Measurements from ENCODE around the gene TEP1. TPM values are rescaled to one million over a fixed set of nuclear protein-coding genes. Genes with fewer than 3 reads are reported as not detected.

TEP1 gene
- total RNA-seq, 4 donors from 2014 or later: 12.9 to 27.6 (median 20.5) TPM

DNA sequence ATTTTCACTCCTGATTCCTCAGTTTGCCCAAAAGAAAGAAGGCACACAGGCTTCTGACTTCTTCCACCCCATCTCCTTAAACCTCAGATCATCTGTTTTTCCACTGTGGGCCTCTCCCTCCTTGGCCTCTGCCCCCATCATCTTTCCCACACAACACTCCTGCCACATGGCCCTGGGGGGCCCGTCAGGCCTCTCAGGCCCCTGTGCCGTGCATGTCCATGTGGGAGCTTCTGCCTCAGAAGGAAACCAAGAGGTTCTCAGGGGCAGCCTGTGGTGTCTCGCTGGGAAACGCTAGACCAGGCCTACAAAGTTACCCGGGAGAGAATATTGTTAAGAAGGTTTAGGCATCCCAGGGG lies 14.7 kb upstream of the TEP1 start:
- TF ChIP-seq CTCF (IDR thresholded peaks at IDR 0.05) (no peak), EP300 (IDR thresholded peaks at IDR 0.05) (no peak), POLR2A (IDR thresholded peaks at IDR 0.05) (no peak), POLR2AphosphoS5 (IDR thresholded peaks at IDR 0.05) (no peak)
- no peak for ATAC-seq
- Histone ChIP-seq H3K4me1 (peaks cover 0 to 9% (median 0%) of the 10 kb centered on the region in 3 donors), H3K36me3 (no peaks in the 10 kb centered on the region), H3K27ac (no peak overlapping the region), H3K27me3 (no peaks in the 10 kb centered on the region), H3K4me3 (no peak overlapping the region), H3K9me3 (no peaks in the 10 kb centered on the region)
- 55 to 92% methylated on average over 2 of the region's 5 CpGs for WGBS, 2 donors (ENCODE audit: low coverage in 1 of 2)

DNA sequence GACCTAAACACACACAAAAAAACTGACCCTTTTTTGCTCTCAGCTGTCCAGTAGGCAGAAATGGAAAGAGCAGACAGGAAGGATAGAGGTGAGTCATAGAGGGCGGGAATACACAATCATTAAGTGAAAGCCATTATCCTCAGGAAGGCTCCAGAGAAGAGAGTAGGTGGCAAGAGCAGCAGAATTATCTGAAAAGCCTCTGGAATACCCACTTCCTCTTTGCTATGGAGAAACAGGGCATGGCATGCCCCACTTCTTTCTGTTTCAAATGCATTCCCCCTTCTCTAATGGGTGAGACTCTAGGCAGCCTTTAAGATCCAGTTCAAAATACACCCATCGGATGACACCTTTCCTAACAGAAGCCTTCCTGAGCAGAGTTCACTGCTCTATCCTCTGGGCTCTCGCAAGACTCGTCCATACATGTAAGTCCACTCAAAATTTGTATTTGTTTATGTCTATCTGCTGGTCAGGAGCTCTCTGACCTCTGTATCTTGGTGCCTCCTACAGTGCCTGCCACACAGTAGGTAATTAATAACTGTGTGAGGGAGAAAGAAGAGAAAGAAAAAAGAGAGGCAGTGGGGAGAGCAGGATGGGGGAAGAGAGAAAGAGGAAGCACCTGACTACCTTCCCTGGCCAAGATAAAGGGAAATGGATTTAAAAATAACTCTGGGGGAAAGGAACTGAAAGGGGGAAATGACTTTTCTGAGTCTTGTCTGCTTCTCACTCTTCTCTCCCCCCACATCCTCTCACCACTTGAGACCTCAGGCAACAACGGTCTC lies 14.1 kb upstream of the TEP1 start:
- peak; percentile 41 for ATAC-seq
- Histone ChIP-seq H3K36me3 (no peaks in the 10 kb centered on the region), H3K9me3 (no peaks in the 10 kb centered on the region), H3K27ac (peak overlapping the region in 1 of 4 donors; percentile 29), H3K4me1 (peaks cover 0 to 9% (median 0%) of the 10 kb centered on the region in 3 donors), H3K4me3 (no peak overlapping the region), H3K27me3 (no peaks in the 10 kb centered on the region)
- 50 to 56% methylated on average over 4 of the region's 5 CpGs for WGBS, 2 donors (ENCODE audit: low coverage in 1 of 2)
- TF ChIP-seq POLR2AphosphoS5 (IDR thresholded peaks at IDR 0.05) (no peak), EP300 (IDR thresholded peaks at IDR 0.05) (no peak)

DNA sequence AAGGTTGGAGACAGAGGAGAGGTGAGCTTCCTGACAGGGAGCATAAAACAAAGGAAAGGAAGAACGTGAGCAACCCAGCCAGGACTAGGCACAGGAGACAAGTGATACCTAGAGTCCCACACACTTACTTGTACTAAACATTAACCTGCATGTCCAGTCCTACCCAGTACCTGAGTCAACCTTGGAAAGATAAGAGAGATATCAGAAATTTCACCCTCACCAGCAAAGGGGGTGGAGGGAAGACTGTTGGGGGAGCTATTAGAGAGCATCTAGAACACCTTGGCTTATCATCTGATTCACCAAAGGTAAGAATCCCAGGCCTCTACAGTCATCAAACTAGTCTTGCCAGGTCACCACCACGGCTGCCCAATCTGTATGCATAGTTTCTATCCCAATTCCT lies 11.6 kb upstream of the TEP1 start:
- Histone ChIP-seq H3K27ac (no peak overlapping the region), H3K9me3 (no peaks in the 10 kb centered on the region), H3K36me3 (no peaks in the 10 kb centered on the region), H3K4me3 (no peak overlapping the region), H3K27me3 (no peaks in the 10 kb centered on the region), H3K4me1 (peaks cover 0 to 1% (median 0%) of the 10 kb centered on the region in 3 donors)
- whole genome bisulfite sequencing, 2 donors (ENCODE audit: low coverage in 1 of 2): 17 to 30% methylated on average over 2 of the region's 2 CpGs
- no peak for ATAC-seq
- no peak for TF ChIP-seq POLR2AphosphoS5 (IDR thresholded peaks at IDR 0.05)
- TF ChIP-seq POLR2A (IDR thresholded peaks at IDR 0.05): no peak
- no peak for TF ChIP-seq EP300 (IDR thresholded peaks at IDR 0.05)
- TF ChIP-seq CTCF (IDR thresholded peaks at IDR 0.05): no peak

DNA sequence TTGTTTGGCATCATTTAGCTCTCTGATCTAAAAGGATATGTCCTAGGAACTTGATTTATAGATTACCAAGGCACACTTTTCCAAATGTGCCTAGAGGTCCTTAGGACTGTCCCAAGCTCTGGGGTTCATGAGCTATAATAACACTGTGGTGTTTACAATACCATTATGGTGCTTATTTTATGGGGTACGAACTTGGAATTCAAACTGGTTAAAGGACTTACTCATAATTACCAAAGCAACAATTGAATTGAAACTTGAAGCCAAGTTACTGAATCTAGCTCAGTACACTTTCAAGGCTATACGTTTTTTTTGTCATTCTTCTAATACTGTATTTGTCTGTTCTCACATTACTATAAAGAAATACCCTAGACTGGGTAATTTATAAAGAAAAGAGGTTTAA lies 9.6 kb upstream of the TEP1 start:
- no peak for TF ChIP-seq CTCF (IDR thresholded peaks at IDR 0.05)
- no peaks in the 10 kb centered on the region for H3K27me3 ChIP-seq
- no peak for ATAC-seq
- no peak overlapping the region for H3K27ac ChIP-seq
- H3K9me3 ChIP-seq: no peaks in the 10 kb centered on the region
- H3K4me1 ChIP-seq: no peaks in the 10 kb centered on the region
- WGBS, 2 donors (ENCODE audit: low coverage in 1 of 2): 20 to 54% methylated on average over 2 of the region's 2 CpGs
- no peak overlapping the region for H3K4me3 ChIP-seq
- no peaks in the 10 kb centered on the region for H3K36me3 ChIP-seq

GRCh38 chr14:20421267-20421666 lies 8.0 kb upstream of the TEP1 start:
- Histone ChIP-seq H3K36me3 (no peaks in the 10 kb centered on the region), H3K27me3 (no peaks in the 10 kb centered on the region), H3K9me3 (no peaks in the 10 kb centered on the region), H3K4me1 (no peaks in the 10 kb centered on the region), H3K27ac (no peak overlapping the region), H3K4me3 (no peak overlapping the region)
- ATAC-seq: no peak
- 17 to 30% methylated on average over 2 of the region's 2 CpGs for WGBS, 2 donors (ENCODE audit: low coverage in 1 of 2)
- no peak for TF ChIP-seq POLR2AphosphoS5 (IDR thresholded peaks at IDR 0.05)
- TF ChIP-seq EP300 (IDR thresholded peaks at IDR 0.05): no peak
- no peak for TF ChIP-seq POLR2A (IDR thresholded peaks at IDR 0.05)
- TF ChIP-seq CTCF (IDR thresholded peaks at IDR 0.05): no peak

All from gastroesophageal sphincter (tissue), 4 donors.